Lung (tissue), 12 donors: Measurements from ENCODE around the gene KRTAP10-1. TPM values are rescaled to one million over a fixed set of nuclear protein-coding genes. Genes with fewer than 3 reads are reported as not detected.

ENCODE experiments used
- ATAC-seq: fragments of 200-7000 bp; cut with Tn5 transposase; one replicate; pipeline ENCODE4 v1.9.1; 2020; ENCODE audit warnings: moderate number of reproducible peaks; ENCODE audit not compliant: insufficient read depth, low FRiP score
- DNase-seq, 3 donors: peaks; one replicate each; pipeline ENCODE4 v3.0.0-alpha.2; 2013 to 2017
- H3K27ac ChIP-seq, 2 donors: one replicate each; pipeline ENCODE4 v1.5.1; 2013; ENCODE audit warnings: mild to moderate bottlenecking in 2 of 2, moderate library complexity in 2 of 2, control low read depth in 1 of 2, inconsistent platforms in 1 of 2, low read depth in 1 of 2, low read length in 1 of 2
- H3K27me3 ChIP-seq, 3 donors: one replicate each; pipeline ENCODE4 v1.5.1; 2013; ENCODE audit warnings: low read length in 2 of 3; ENCODE audit not compliant: control insufficient read depth in 3 of 3, insufficient read depth in 3 of 3
- H3K36me3 ChIP-seq, 4 donors: one replicate each; pipeline ENCODE4 v1.5.1; 2013; ENCODE audit warnings: low read length in 4 of 4, mild to moderate bottlenecking in 1 of 4, moderate library complexity in 1 of 4; ENCODE audit not compliant: control insufficient read depth in 4 of 4, insufficient read depth in 4 of 4
- H3K4me1 ChIP-seq, 5 donors: one replicate each; pipeline ENCODE4 v1.5.1; 2013; ENCODE audit warnings: low read length in 5 of 5, mild to moderate bottlenecking in 2 of 5, moderate library complexity in 1 of 5; ENCODE audit not compliant: control insufficient read depth in 5 of 5, insufficient read depth in 5 of 5
- H3K4me3 ChIP-seq: one replicate; pipeline ENCODE4 v1.5.1; 2013; ENCODE audit warnings: mild to moderate bottlenecking, control low read depth, moderate library complexity
- H3K9ac ChIP-seq, 2 donors: one replicate each; pipeline ENCODE4 v1.5.1; 2013; ENCODE audit warnings: low read length in 2 of 2, control low read depth in 1 of 2; ENCODE audit not compliant: insufficient read depth in 1 of 2
- H3K9me3 ChIP-seq, 4 donors: one replicate each; pipeline ENCODE4 v1.5.1; 2013; ENCODE audit warnings: low read length in 3 of 4, mild to moderate bottlenecking in 1 of 4, moderate library complexity in 1 of 4; ENCODE audit not compliant: control insufficient read depth in 4 of 4, insufficient read depth in 3 of 4
- WGBS, 2 donors: extraction: QIAGEN DNeasy Blood & Tissue Kit; methylation state at CpG; one replicate each; pipeline ENCODE4 v1.1.7; 2013; 5-methylcytosine and 5-hydroxymethylcytosine counted together
- polyA plus RNA-seq, 2 donors: library from polyadenylated mRNA; stranded (reverse); fragments of 200-250 nt; gene quantifications; one replicate each; pipeline ENCODE4 v1.2.1, GENCODE V29; 2013
- total RNA-seq, 2 donors: library from RNA; depleted of rRNA in 1 of 2; stranded (reverse); fragments of >200 nt in 1 of 2; gene quantifications; one replicate each; pipeline ENCODE4 v1.2.1, GENCODE V29; 2014 to 2021
- TF ChIP-seq, protein P1 (sequence below): IDR thresholded peaks from 2 replicates; pipeline ENCODE4 v1.5.1; 2012; ENCODE audit warnings: mild to moderate bottlenecking; ENCODE audit errors: control extremely low read depth, extremely low read depth
- donor health status: control.
- donor health status: control.
- donor health status: Bipolar disorder and iron deficiency.
- donor health status: healthy.
- donor health status: DM: yes; HTN: yes; CAD: no.

Gene KRTAP10-1
- total and polyA plus RNA-seq, 4 donors = not detected

DNA sequence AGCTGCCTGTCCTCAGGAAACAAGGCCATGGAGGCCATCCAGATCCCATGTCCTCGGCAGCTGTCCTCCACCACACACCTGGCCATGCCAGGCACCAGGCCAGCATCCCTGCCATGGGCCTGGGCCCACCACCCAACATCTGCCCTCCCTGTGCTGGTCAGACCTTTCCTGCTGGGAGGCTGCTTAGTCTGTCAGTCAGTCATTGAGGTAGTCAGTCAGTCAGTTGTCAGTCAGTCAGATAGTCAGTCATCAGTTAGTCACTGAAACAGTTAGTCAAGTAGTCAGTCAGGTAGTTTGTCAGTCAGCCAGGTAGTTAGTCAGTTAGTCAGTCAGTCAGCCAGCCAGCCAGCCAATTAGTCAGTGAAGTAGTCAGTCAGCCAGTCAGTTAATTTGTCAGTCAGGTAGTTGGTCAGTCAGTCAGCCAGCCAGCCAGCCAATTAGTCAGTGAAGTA, 17.2 kb downstream of the KRTAP10-1 start:
- ATAC-seq (no peak), DNase-seq (no peak)
- Histone ChIP-seq H3K4me1 (no peaks in the 10 kb centered on the region), H3K27me3 (no peaks in the 10 kb centered on the region), H3K9ac (no peak overlapping the region), H3K4me3 (no peak overlapping the region), H3K9me3 (no peaks in the 10 kb centered on the region), H3K27ac (no peak overlapping the region), H3K36me3 (no peaks in the 10 kb centered on the region)
- 75 to 79% methylated on average over 1 of the region's 1 CpG for WGBS, 2 donors
- TF ChIP-seq, protein P1, sequence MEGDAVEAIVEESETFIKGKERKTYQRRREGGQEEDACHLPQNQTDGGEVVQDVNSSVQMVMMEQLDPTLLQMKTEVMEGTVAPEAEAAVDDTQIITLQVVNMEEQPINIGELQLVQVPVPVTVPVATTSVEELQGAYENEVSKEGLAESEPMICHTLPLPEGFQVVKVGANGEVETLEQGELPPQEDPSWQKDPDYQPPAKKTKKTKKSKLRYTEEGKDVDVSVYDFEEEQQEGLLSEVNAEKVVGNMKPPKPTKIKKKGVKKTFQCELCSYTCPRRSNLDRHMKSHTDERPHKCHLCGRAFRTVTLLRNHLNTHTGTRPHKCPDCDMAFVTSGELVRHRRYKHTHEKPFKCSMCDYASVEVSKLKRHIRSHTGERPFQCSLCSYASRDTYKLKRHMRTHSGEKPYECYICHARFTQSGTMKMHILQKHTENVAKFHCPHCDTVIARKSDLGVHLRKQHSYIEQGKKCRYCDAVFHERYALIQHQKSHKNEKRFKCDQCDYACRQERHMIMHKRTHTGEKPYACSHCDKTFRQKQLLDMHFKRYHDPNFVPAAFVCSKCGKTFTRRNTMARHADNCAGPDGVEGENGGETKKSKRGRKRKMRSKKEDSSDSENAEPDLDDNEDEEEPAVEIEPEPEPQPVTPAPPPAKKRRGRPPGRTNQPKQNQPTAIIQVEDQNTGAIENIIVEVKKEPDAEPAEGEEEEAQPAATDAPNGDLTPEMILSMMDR = no peak

DNA sequence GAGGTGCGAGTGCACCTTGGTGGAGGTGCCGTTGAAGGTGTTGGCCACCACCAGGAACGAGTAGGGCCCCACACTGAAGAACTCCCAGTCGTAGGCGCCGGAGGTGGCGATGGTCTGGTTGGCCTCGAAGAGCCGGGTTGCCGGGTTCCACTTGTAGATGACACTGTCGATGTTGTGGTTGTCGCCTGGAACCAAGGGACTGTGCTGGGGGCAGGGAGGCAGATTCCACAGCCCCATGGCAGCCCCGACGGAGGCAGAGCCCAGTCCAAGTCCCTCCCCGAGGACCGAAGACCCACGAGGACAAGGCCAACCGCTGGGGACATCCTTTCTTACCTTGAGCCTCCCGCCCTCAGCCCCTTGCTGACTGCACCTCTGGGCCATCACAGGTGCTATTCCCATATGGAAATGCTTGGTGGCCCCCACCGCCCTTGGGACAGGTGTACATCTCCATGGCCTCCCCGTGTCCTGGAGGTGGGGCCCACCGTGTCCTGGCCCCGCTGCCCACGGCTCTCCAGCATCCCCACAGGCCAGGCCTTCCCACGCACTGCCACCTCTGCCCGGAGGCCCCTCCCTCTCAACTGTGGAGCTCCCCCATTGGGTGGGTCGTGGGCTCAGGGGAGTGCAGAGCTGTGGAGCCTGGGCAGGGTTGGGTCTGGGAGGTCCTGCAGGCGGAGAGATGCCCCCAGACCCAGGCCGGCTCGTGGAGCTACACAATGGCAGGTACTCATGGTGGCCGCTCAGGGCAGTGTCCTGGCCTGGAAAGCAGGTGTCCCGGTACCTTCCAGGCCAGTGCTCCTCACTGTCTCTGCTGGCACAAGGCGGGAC, 17.9 kb downstream of the KRTAP10-1 start:
- no peak for DNase-seq
- WGBS, 2 donors = 89 to 92% methylated on average over 32 to 33 of the region's 33 CpGs

DNA sequence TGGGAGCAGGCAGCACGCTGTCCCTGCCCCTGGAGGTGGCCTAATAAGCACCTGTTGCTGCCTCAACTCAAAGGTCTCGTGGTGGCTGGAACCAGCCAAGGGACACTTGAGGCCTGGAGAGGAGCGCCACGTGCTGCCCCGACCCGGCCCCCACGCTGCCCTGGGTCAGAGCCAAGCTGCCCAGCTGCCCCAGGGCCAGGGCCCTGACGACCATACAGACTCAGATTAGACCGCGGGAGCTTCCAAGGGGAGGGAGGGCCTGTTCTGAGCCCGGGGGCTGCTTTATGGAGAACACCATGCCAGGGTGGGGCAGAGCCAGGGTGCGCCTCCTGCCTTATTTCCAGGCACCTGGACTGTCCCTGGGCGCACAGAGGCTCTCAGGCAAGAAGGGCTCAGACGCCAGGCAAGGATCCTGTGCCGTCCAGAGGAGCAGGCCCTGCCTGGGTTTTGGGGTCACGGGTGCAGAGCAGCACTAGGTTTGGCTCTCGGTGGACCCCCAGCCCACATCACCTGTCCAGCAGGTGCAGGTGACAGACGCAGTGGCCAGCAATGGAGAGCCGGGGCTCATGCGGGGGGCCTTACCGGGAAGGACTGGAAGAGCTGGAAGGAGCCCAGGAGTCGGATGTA, 18.6 kb downstream of the KRTAP10-1 start:
- no peaks in the 10 kb centered on the region for H3K27me3 ChIP-seq
- DNase-seq (no peak), ATAC-seq (no peak)
- TF ChIP-seq, protein P1 = no peak
- H3K9ac ChIP-seq = no peak overlapping the region
- WGBS, 2 donors = 80 to 87% methylated on average over 22 of the region's 22 CpGs
- H3K4me1 ChIP-seq = no peaks in the 10 kb centered on the region
- H3K27ac ChIP-seq = no peak overlapping the region
- H3K9me3 ChIP-seq = peaks cover 0 to 6% (median 0%) of the 10 kb centered on the region in 4 donors
- H3K4me3 ChIP-seq = no peak overlapping the region
- no peaks in the 10 kb centered on the region for H3K36me3 ChIP-seq

More for the DNA sequence above, 17.9 kb downstream of the KRTAP10-1 start:
- no peaks in the 10 kb centered on the region for H3K4me1 ChIP-seq
- no peak overlapping the region for H3K9ac ChIP-seq
- TF ChIP-seq, protein P1 = no peak
- peaks cover 0 to 5% (median 0%) of the 10 kb centered on the region in 4 donors for H3K9me3 ChIP-seq
- H3K27ac ChIP-seq = no peak overlapping the region
- no peaks in the 10 kb centered on the region for H3K36me3 ChIP-seq
- ATAC-seq = no peak
- no peaks in the 10 kb centered on the region for H3K27me3 ChIP-seq
- H3K4me3 ChIP-seq = no peak overlapping the region
